MCF 10A (cell line): ENCODE results near the gene RNF223. TPM values are rescaled to one million over a fixed set of nuclear protein-coding genes. Genes with fewer than 3 reads are reported as not detected.
"Not testable (repeated sequence)": the region's sequence is repeated elsewhere in the genome, so short reads cannot be mapped to it uniquely, and the experiment has no call there.

Experiments
- BruUV-seq: library from RNA; stranded (reverse); fragments of 400-500 nt; replicated peaks from 2 replicates; lab custom pipeline; 2021; lab: Mats Ljungman, UMichigan
- CTCF ChIA-PET: fragments of 300-600 bp; sonication (Branson Sonifier 250); formaldehyde crosslinking; extraction: SDS; loops from one replicate; lab custom pipeline; 2021; ENCODE audit warnings: antibody characterized with exemption, inconsistent platforms; lab: Yijun Ruan, JAX
- POLR2A ChIA-PET: fragments of 300-600, 350-650 bp; sonication (Branson Sonifier 250); formaldehyde crosslinking; extraction: SDS; loops from one replicate; lab custom pipeline; 2020; ENCODE audit warnings: antibody characterized with exemption, inconsistent platforms; lab: Yijun Ruan, JAX
- DNase-seq: peaks from one replicate; pipeline ENCODE4 v3.0.0-alpha.2; 2018; ENCODE audit not compliant: unreplicated experiment
- H3K27ac Mint-ChIP-seq: one replicate; pipeline ENCODE4 v1.8.0; 2022; ENCODE audit warnings: mild to moderate bottlenecking, low read depth, mixed read lengths; ENCODE audit not compliant: unreplicated experiment
- H3K27me3 Mint-ChIP-seq: one replicate; pipeline ENCODE4 v1.8.0; 2022; ENCODE audit warnings: mixed read lengths; ENCODE audit not compliant: insufficient read depth, unreplicated experiment
- H3K36me3 Mint-ChIP-seq: one replicate; pipeline ENCODE4 v1.8.0; 2022; ENCODE audit warnings: mild to moderate bottlenecking, moderate library complexity, mixed read lengths; ENCODE audit not compliant: insufficient read depth, unreplicated experiment
- H3K4me1 Mint-ChIP-seq: one replicate; pipeline ENCODE4 v1.8.0; 2022; ENCODE audit warnings: mixed read lengths; ENCODE audit not compliant: insufficient read depth, unreplicated experiment
- H3K4me3 Mint-ChIP-seq: one replicate; pipeline ENCODE4 v1.8.0; 2022; ENCODE audit warnings: mild to moderate bottlenecking, moderate library complexity, mixed read lengths; ENCODE audit not compliant: unreplicated experiment
- H3K9me3 Mint-ChIP-seq: one replicate; pipeline ENCODE4 v1.8.0; 2022; ENCODE audit warnings: mixed read lengths; ENCODE audit not compliant: unreplicated experiment
- intact Hi-C: fragments of 100-400 bp; cut with micrococcal nuclease; formaldehyde crosslinking; loops from 2 replicates; pipeline ENCODE4 v1.14.1; 2022
- total RNA-seq: library from RNA; stranded (reverse); gene quantifications from 2 replicates; pipeline ENCODE4 v1.2.3, GENCODE V29; 2022
- TF ChIP-seq, protein P1 (sequence below): fragments of 200-600 bp; IDR thresholded peaks from one replicate; pipeline ENCODE4 v1.8.0; 2022; ENCODE audit warnings: antibody characterized with exemption, mild to moderate bottlenecking; ENCODE audit not compliant: unreplicated experiment

RNF223 gene
- total RNA-seq, 1 experiment from 2014 or later = 0.30 TPM

DNA sequence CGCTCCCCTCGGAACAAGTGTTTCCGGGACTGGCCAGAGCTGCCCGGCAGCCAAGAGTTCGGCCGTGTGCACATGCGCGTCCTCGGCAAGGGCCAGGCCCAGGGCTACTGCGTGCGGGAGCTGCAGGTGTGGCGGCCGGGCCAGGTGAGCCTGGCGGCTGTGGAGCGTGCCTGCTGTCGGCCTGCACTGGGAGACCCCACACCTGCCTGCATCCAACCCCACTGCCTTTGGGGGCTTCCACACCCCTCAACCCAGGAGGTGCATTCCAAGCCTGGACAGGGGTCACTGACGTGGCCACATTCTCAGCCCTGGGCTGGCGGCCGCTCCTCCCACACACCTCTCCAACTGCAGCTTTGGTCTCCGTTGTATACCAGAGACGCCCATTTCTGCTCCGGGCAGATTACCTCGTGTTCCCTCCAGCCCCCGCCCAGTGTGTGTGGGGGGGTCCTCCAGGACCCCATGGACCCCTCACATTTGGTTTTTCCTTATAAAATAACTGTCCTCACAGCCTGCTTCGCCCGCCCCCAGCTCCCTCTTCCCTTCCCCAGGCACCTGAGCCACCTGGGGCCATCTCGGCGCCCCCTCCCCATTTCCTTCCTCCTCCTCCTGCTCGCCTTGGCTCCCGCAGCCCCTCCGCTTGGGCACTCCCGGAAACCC, 6.1 kb downstream of the RNF223 start:
- TF ChIP-seq, protein P1, sequence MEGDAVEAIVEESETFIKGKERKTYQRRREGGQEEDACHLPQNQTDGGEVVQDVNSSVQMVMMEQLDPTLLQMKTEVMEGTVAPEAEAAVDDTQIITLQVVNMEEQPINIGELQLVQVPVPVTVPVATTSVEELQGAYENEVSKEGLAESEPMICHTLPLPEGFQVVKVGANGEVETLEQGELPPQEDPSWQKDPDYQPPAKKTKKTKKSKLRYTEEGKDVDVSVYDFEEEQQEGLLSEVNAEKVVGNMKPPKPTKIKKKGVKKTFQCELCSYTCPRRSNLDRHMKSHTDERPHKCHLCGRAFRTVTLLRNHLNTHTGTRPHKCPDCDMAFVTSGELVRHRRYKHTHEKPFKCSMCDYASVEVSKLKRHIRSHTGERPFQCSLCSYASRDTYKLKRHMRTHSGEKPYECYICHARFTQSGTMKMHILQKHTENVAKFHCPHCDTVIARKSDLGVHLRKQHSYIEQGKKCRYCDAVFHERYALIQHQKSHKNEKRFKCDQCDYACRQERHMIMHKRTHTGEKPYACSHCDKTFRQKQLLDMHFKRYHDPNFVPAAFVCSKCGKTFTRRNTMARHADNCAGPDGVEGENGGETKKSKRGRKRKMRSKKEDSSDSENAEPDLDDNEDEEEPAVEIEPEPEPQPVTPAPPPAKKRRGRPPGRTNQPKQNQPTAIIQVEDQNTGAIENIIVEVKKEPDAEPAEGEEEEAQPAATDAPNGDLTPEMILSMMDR = no peak
- H3K4me1 Mint-ChIP-seq = peaks cover 4% of the 10 kb centered on the region
- no peaks in the 10 kb centered on the region for H3K27me3 Mint-ChIP-seq
- ChIA-PET POLR2A (interaction anchor here (0.7 kb wide), 1 partner anchor 12 kb away, joined by 5 read pairs; no protein-coding TSS in a partner anchor), CTCF (interaction anchor here (0.8 to 0.9 kb wide), 2 partner anchors 45 to 85 kb away, joined by 3 to 4 read pairs; no protein-coding TSS in a partner anchor)
- no TSS peak for BruUV-seq
- intact Hi-C loops = no loop called here
- H3K27ac Mint-ChIP-seq = no peak overlapping the region
- no peak for DNase-seq
- H3K9me3 Mint-ChIP-seq = no peaks in the 10 kb centered on the region
- H3K4me3 Mint-ChIP-seq = peak overlapping the region; percentile 56
- H3K36me3 Mint-ChIP-seq = no peaks in the 10 kb centered on the region

- H3K36me3 Mint-ChIP-seq = no peaks in the 10 kb centered on the region
- no peak for DNase-seq
- POLR2A ChIA-PET = no interaction called here
These were observed 6.7 kb downstream of the RNF223 start for GRCh38 chr1:1067284-1067859.

DNA sequence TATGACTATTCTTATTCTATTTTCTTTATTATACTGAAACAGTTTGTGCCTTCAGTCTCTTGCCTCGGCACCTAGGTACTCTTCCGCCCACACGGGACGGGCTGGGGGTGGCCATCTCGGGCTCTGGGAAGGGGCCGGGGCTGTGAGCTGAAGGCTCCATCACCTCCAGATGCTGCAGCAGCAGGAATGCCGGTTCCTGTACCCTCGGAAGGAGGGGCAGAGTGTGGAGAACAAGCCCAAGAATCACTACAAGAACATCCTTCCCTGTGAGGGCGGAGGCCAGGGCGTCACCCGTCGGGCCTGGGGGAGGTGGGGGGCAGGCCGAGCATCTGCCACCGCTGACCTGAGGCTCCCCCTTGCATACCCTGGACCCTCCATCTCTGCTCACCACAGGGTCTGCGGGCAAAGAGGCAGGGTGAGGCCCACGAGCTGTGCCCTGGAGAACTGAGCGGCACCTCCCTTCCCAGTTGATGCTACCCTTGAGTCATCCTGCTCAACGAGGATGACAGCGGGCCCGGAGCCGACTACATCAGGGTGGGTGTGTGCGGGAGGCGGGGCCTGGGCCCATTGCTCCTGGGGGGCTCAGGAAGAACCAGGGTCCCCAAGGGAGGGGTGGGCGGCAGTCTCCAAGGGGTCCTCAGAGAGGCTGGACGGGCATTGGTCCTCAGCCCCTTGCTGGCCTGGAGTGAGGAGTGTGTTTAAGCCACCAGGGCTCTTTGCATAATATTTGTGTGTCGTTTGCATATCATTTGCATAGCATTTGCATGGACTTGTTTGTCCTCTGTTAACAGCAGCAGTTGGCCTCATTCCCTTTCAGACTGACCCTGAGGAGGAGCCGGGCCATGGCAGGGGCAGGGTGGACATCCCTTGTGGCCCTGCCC, 7.5 kb downstream of the RNF223 start:
- Mint-ChIP-seq H3K4me1 (peaks cover 6% of the 10 kb centered on the region), H3K27me3 (no peaks in the 10 kb centered on the region), H3K9me3 (no peaks in the 10 kb centered on the region), H3K27ac (no peak overlapping the region), H3K4me3 (no peak overlapping the region), H3K36me3 (no peaks in the 10 kb centered on the region)
- ChIA-PET CTCF (interaction anchor here (0.8 to 5.8 kb wide), 5 partner anchors 28 to 84 kb away, joined by 3 to 65 read pairs (median 5); partner anchors contain the start of genes AGRN and ISG15), POLR2A (no interaction called here)
- TF ChIP-seq, protein P1 = no peak
- no peak for DNase-seq
- BruUV-seq = no TSS peak
- intact Hi-C loops = no loop called here

More at GRCh38 chr1:1067284-1067859, 6.7 kb downstream of the RNF223 start:
- TF ChIP-seq, protein P1 = no peak
- no TSS peak for BruUV-seq
- Mint-ChIP-seq H3K4me3 (no peak overlapping the region), H3K4me1 (peaks cover 6% of the 10 kb centered on the region), H3K27me3 (no peaks in the 10 kb centered on the region), H3K27ac (no peak overlapping the region), H3K9me3 (no peaks in the 10 kb centered on the region)
- intact Hi-C loops = no loop called here
- CTCF ChIA-PET = interaction anchor here (0.9 to 5.8 kb wide), 2 partner anchors 51 to 85 kb away, joined by 5 to 65 read pairs; partner anchors contain the start of genes AGRN and ISG15

DNA sequence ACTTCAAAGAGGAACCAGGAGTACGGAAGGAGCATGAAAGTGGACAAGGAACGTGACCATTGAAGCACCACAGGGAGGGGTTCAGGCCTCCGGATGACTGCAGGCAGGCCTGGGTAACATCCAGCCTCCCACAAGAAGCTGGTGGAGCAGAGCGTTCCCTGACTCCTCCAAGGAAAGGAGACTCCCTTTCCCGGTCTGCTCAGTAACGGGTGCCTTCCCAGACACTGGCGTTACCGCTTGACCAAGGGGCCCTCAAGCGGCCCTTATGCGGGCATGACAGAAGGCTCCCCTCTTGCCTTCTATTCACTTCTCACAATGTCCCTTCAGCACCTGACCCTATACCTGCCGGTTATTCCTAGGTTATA, 8.2 kb downstream of the RNF223 start:
- intact Hi-C loops, H3K27me3 Mint-ChIP-seq, POLR2A ChIA-PET, H3K36me3 Mint-ChIP-seq, H3K4me3 Mint-ChIP-seq, H3K9me3 Mint-ChIP-seq, H3K27ac Mint-ChIP-seq, DNase-seq, H3K4me1 Mint-ChIP-seq, BruUV-seq: not testable (repeated sequence)
- CTCF ChIA-PET = interaction anchor here (0.7 to 5.8 kb wide), 5 partner anchors 18 to 64 kb away, joined by 3 to 65 read pairs (median 3); partner anchors contain the start of genes AGRN and ISG15
